Hematopoietic multipotent progenitor cell treated with erythropoietin and hydrocortisone succinate and interleukin-3 and kit ligand, for 8 days (in vitro differentiated cells): Measurements from ENCODE around the gene CARD6.
"Not testable (repeated sequence)": the region's sequence is repeated elsewhere in the genome, so short reads cannot be mapped to it uniquely, and the experiment has no call there.

Experiments
- DNase-seq: peaks from one replicate; pipeline ENCODE4 v3.0.0-alpha.2; 2015

Gene CARD6

GRCh38 chr5:40841068-40841805 lies at the start of gene CARD6:
TSS of gene CARD6 (plus strand) at chr5:40841367. CDS start at chr5:40841383, 16 bp downstream.
- DNase-seq, result peak; percentile 69

- peak; percentile 37 for DNase-seq
Measured at GRCh38 chr5:40791715-40792139, 49.4 kb upstream of the CARD6 start.

GRCh38 chr5:40792691-40793090 lies 48.5 kb upstream of the CARD6 start:
- not testable (repeated sequence) for DNase-seq

- DNase-seq, result not testable (repeated sequence)
Measured at GRCh38 chr5:40794340-40794739, 46.8 kb upstream of the CARD6 start.

- DNase-seq, result not testable (repeated sequence)
Measured at GRCh38 chr5:40794877-40795276, 46.3 kb upstream of the CARD6 start.

- DNase-seq, result no peak
Measured at GRCh38 chr5:40796487-40796889, 44.7 kb upstream of the CARD6 start.

GRCh38 chr5:40797273-40798011 lies 43.7 kb upstream of the CARD6 start:
- peak; percentile 85 for DNase-seq

GRCh38 chr5:40798012-40798800 lies 43.0 kb upstream of the CARD6 start, which contains the start of gene PRKAA1:
TSS of gene PRKAA1 (minus strand) at chr5:40798374. CDS start at chr5:40798189, 185 bp downstream.
- peak; percentile 89 for DNase-seq

GRCh38 chr5:40798801-40799210 lies 42.4 kb upstream of the CARD6 start:
- no peak for DNase-seq

GRCh38 chr5:40799258-40799657 lies 41.9 kb upstream of the CARD6 start:
- DNase-seq, result peak; percentile 44

GRCh38 chr5:40801771-40802562 lies 39.2 kb upstream of the CARD6 start:
- peak; percentile 98 for DNase-seq

GRCh38 chr5:40812125-40812524 lies 29.0 kb upstream of the CARD6 start:
- DNase-seq, result no peak

- DNase-seq, result no peak
Measured at GRCh38 chr5:40813698-40814281, 27.4 kb upstream of the CARD6 start.

GRCh38 chr5:40823459-40823858 lies 17.7 kb upstream of the CARD6 start:
- DNase-seq, result no peak

GRCh38 chr5:40825461-40826043 lies 15.6 kb upstream of the CARD6 start:
- DNase-seq, result peak; percentile 42

GRCh38 chr5:40826489-40827187 lies 14.5 kb upstream of the CARD6 start:
- no peak for DNase-seq

- no peak for DNase-seq
Measured at GRCh38 chr5:40827188-40827977, 13.8 kb upstream of the CARD6 start.

- no peak for DNase-seq
Measured at GRCh38 chr5:40828021-40828631, 13.0 kb upstream of the CARD6 start.
